Upper lobe of left lung (tissue), 6 donors: ENCODE data around the gene PSMB7. TPM values are rescaled to one million over a fixed set of nuclear protein-coding genes. Genes with fewer than 3 reads are reported as not detected.
A peak's percentile ranks its signal among the peaks of the same experiment; 100 is the strongest.

Experiments used
- ATAC-seq, 2 donors: fragments of 200-7000 bp; cut with Tn5 transposase; one replicate each; pipeline ENCODE4 v1.9.1; 2022; ENCODE audit warnings: mild to moderate bottlenecking in 2 of 2, moderate library complexity in 2 of 2; ENCODE audit not compliant: low FRiP score in 2 of 2
- DNase-seq, 2 donors: peaks; one replicate each; pipeline ENCODE4 v3.0.0-alpha.2; 2019 to 2020
- H3K27ac ChIP-seq, 4 donors: fragments of 200-600 bp; sonication (generic); one replicate each; pipeline ENCODE4 v1.5.1; 2016 to 2019
- H3K27me3 ChIP-seq, 4 donors: fragments of 200-600 bp; sonication (generic); one replicate each; pipeline ENCODE4 v1.5.1; 2017 to 2019
- H3K36me3 ChIP-seq, 4 donors: fragments of 200-600 bp; sonication (generic); one replicate each; pipeline ENCODE4 v1.5.1; 2016 to 2019
- H3K4me1 ChIP-seq, 4 donors: fragments of 200-600 bp; sonication (generic); one replicate each; pipeline ENCODE4 v1.5.1; 2018 to 2019
- H3K4me3 ChIP-seq, 4 donors: fragments of 200-600 bp; sonication (generic); one replicate each; pipeline ENCODE4 v1.5.1; 2017 to 2019; ENCODE audit warnings: mild to moderate bottlenecking in 2 of 4, moderate library complexity in 1 of 4
- H3K9me3 ChIP-seq, 4 donors: fragments of 200-600 bp; sonication (generic); one replicate each; pipeline ENCODE4 v1.5.1; 2018 to 2019
- CTCF ChIP-seq, 6 experiments: fragments of 450-650 bp in 4 of 6; fragments of 200-600 bp in 2 of 6; sonication (generic) in 2 of 6; IDR thresholded peaks; one replicate each; pipeline ENCODE4 v1.5.1; 2016 to 2019; ENCODE audit warnings: antibody characterized with exemption in 6 of 6
- EP300 ChIP-seq, 4 donors: sonication (generic); formaldehyde crosslinking; IDR thresholded peaks; one replicate each; pipeline ENCODE4 v1.5.1; 2017; ENCODE audit warnings: antibody characterized with exemption in 4 of 4, control low read depth in 2 of 4
- POLR2A ChIP-seq, 4 donors: fragments of 450-650 bp; IDR thresholded peaks; one replicate each; pipeline ENCODE4 v1.5.1; 2016 to 2017; ENCODE audit warnings: antibody characterized with exemption in 4 of 4, mild to moderate bottlenecking in 2 of 4
- POLR2AphosphoS5 ChIP-seq, 2 donors: sonication (generic); formaldehyde crosslinking; IDR thresholded peaks; one replicate each; pipeline ENCODE4 v1.5.1; 2017; ENCODE audit warnings: antibody characterized with exemption in 2 of 2
- WGBS, 2 donors: methylation state at CpG; one replicate each; pipeline ENCODE4 v1.1.5; 2017 to 2018; 5-methylcytosine and 5-hydroxymethylcytosine counted together
- total RNA-seq, 6 donors: library from RNA; depleted of rRNA in 4 of 6; stranded (reverse); fragments of >200 nt in 4 of 6; gene quantifications; one replicate each; pipeline versions ENCODE4 v1.1.0 to v1.2.1, GENCODE V29; 2016 to 2021
- donor health status: DM: no; HTN: no; CAD: no; lungs with moderate emphysema.
- donor health status: DM: no; HTN: yes; CAD: no; lungs with severe emphysema.

The PSMB7 gene
- total RNA-seq, 6 donors from 2014 or later: 17.8 to 112 (median 87.1) TPM

- ATAC-seq (peak in 1 of 2 donors; percentile 17), DNase-seq (peak in 1 of 2 donors; percentile 53)
- Histone ChIP-seq H3K4me3 (no peak overlapping the region), H3K4me1 (peaks cover 0 to 6% (median 0%) of the 10 kb centered on the region in 4 donors), H3K27me3 (no peaks in the 10 kb centered on the region), H3K27ac (no peak overlapping the region), H3K36me3 (peaks cover under 1 to 42% (median 35%) of the 10 kb centered on the region in 4 donors), H3K9me3 (no peaks in the 10 kb centered on the region)
- WGBS, 2 donors: 91 to 95% methylated on average over 18 to 21 of the region's 21 CpGs
- TF ChIP-seq CTCF (IDR thresholded peaks at IDR 0.05): no peak
Observed at GRCh38 chr9:124308606-124309491, 106.4 kb downstream of the PSMB7 start.

- WGBS, 2 donors: 95 to 100% methylated on average over 3 to 23 of the region's 24 CpGs
- TF ChIP-seq POLR2AphosphoS5 (IDR thresholded peaks at IDR 0.05) (no peak), EP300 (IDR thresholded peaks at IDR 0.05) (no peak), CTCF (IDR thresholded peaks at IDR 0.05) (no peak), POLR2A (IDR thresholded peaks at IDR 0.05) (no peak)
- H3K27ac ChIP-seq: peak overlapping the region in 1 of 4 donors; percentile 31
- H3K27me3 ChIP-seq: no peaks in the 10 kb centered on the region
- H3K4me1 ChIP-seq: peaks cover 0 to 6% (median 0%) of the 10 kb centered on the region in 4 donors
- ATAC-seq (no peak), DNase-seq (peak in 1 of 2 donors; percentile 72)
- peaks cover 0 to 44% (median 35%) of the 10 kb centered on the region in 4 donors for H3K36me3 ChIP-seq
- no peaks in the 10 kb centered on the region for H3K9me3 ChIP-seq
- no peak overlapping the region for H3K4me3 ChIP-seq
Observed at GRCh38 chr9:124307379-124308030, 107.7 kb downstream of the PSMB7 start.

DNA sequence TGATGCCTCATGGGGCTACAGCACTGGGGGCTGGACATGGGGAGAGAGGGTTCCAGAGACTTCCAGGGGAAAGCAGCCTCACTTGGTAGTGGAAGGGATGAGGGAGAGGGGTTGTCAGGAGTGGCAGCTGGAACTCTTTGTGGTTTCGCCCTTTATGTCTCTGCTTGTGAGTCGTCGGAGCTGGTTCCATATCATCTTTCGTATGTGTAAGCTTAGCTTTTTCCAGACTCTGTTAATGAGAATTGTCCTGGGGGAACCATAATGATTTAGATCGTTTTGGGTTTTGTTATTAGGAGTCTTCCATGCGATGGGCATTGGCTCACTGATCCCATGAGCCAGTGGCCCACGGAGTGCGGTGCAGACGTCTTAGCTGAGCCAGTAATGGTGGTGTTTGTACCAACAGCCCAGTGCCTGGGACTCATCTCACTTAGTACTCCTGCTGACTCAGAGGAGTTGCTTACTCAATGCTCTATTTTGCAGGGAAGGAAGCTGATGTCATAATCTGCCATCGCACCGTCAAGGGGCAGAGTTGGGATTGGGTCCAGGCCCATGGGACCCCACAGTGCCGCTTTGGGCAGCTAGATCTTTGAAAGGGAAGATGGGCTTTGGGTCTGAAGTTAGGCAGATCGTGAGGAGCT, 109.0 kb downstream of the PSMB7 start:
- Histone ChIP-seq H3K9me3 (no peaks in the 10 kb centered on the region), H3K4me3 (no peak overlapping the region), H3K27me3 (no peaks in the 10 kb centered on the region), H3K36me3 (peaks cover 0 to 47% (median 29%) of the 10 kb centered on the region in 4 donors), H3K4me1 (peaks cover 0 to 6% (median 0%) of the 10 kb centered on the region in 4 donors), H3K27ac (peak overlapping the region in 2 of 4 donors; percentile 8 to 9)
- no peak for TF ChIP-seq EP300 (IDR thresholded peaks at IDR 0.05)
- TF ChIP-seq POLR2AphosphoS5 (IDR thresholded peaks at IDR 0.05): no peak
- TF ChIP-seq POLR2A (IDR thresholded peaks at IDR 0.05): no peak
- TF ChIP-seq CTCF (IDR thresholded peaks at IDR 0.05): no peak
- WGBS, 2 donors: 71 to 85% methylated on average over 11 to 13 of the region's 13 CpGs
- no peak for ATAC-seq
- peak in 1 of 2 donors; percentile 38 for DNase-seq

DNA sequence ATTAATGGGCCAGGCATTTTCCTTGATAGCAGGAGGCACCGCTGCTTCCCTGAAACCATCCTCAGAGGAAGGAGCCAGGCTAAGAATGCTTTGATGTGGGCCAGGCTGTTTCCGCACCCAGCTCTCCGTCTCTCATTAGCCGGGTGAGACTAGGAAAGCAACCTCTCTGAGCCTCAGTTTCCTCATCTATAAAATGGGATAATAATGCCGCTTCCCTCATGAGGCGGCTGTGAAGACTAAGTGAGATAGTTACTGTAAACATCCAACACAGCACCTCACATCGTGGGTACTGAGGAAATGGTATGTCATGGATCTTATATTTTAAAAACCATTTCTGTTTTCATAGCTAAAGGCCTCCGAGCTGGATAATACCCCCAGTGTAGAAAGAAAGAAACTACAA, 111.0 kb downstream of the PSMB7 start:
- Histone ChIP-seq H3K27ac (no peak overlapping the region), H3K9me3 (no peaks in the 10 kb centered on the region), H3K36me3 (peaks cover 0 to 46% (median 22%) of the 10 kb centered on the region in 4 donors), H3K4me1 (peaks cover 4 to 21% (median 8%) of the 10 kb centered on the region in 4 donors), H3K27me3 (no peaks in the 10 kb centered on the region), H3K4me3 (no peak overlapping the region)
- DNase-seq (no peak), ATAC-seq (no peak)
- 90 to 92% methylated on average over 8 of the region's 8 CpGs for WGBS, 2 donors
- TF ChIP-seq EP300 (IDR thresholded peaks at IDR 0.05) (no peak), POLR2AphosphoS5 (IDR thresholded peaks at IDR 0.05) (no peak), POLR2A (IDR thresholded peaks at IDR 0.05) (no peak), CTCF (IDR thresholded peaks at IDR 0.05) (no peak)
